Suprapubic skin (tissue), 4 donors: ENCODE measurements around the gene RNASEH1.

Experiments used
- EP300 ChIP-seq: sonication (generic); formaldehyde crosslinking; IDR thresholded peaks from one replicate; pipeline ENCODE4 v1.6.1; 2017; ENCODE audit warnings: antibody characterized with exemption
- POLR2A ChIP-seq, 2 donors: fragments of 450-650 bp; IDR thresholded peaks; one replicate each; pipeline ENCODE4 v1.6.1; 2017; ENCODE audit warnings: antibody characterized with exemption in 2 of 2, mild to moderate bottlenecking in 2 of 2, moderate library complexity in 2 of 2
- POLR2AphosphoS5 ChIP-seq, 3 donors: sonication (generic); formaldehyde crosslinking; IDR thresholded peaks; one replicate each; pipeline ENCODE4 v1.6.1; 2017; ENCODE audit warnings: antibody characterized with exemption in 3 of 3
- TF ChIP-seq, protein P1 (sequence below), 2 donors: fragments of 200-600 bp in 1 of 2; fragments of 450-650 bp in 1 of 2; sonication (generic) in 1 of 2; IDR thresholded peaks; one replicate each; pipeline ENCODE4 v1.5.1; 2016 to 2019; ENCODE audit warnings: antibody characterized with exemption in 2 of 2, mild to moderate bottlenecking in 1 of 2, moderate library complexity in 1 of 2

DNA sequence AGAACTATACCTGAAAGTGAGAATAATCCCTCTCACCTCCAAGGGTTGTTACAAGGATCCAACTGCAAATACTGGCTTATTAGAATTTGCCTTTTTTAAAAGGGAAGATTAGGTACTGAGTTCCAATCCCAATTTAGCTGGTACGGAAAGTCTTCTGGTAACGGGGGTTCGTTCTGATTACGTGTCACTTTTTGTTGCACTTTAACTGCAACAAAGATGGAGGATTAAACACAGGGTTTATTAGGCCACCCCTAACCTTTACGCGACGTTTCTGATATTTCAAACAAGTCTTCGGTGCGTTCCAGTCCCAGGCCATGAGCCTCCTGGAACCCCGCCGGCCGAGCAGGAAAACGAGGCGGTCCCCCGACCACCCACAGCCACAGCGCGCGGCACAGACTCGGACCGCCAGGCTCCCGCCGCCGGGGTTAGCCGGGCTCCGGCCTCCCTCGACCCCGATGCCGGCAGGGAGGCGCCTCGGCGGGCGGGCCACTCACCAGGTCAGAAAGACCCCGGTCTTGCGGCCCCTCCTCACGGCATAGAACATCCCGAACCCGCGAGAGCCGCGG lies 411 bp downstream of the RNASEH1 start:
- TF ChIP-seq POLR2AphosphoS5 (IDR thresholded peaks at IDR 0.05) (no peak), POLR2A (IDR thresholded peaks at IDR 0.05) (no peak), EP300 (no peak)
- TF ChIP-seq, protein P1, sequence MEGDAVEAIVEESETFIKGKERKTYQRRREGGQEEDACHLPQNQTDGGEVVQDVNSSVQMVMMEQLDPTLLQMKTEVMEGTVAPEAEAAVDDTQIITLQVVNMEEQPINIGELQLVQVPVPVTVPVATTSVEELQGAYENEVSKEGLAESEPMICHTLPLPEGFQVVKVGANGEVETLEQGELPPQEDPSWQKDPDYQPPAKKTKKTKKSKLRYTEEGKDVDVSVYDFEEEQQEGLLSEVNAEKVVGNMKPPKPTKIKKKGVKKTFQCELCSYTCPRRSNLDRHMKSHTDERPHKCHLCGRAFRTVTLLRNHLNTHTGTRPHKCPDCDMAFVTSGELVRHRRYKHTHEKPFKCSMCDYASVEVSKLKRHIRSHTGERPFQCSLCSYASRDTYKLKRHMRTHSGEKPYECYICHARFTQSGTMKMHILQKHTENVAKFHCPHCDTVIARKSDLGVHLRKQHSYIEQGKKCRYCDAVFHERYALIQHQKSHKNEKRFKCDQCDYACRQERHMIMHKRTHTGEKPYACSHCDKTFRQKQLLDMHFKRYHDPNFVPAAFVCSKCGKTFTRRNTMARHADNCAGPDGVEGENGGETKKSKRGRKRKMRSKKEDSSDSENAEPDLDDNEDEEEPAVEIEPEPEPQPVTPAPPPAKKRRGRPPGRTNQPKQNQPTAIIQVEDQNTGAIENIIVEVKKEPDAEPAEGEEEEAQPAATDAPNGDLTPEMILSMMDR (IDR thresholded peaks at IDR 0.05), result no peak
